Adrenal gland (tissue), 12 donors: Measurements from ENCODE around the gene SLC35D3. TPM values are rescaled to one million over a fixed set of nuclear protein-coding genes. Genes with fewer than 3 reads are reported as not detected.

Source experiments
- DNase-seq, 7 donors: peaks; one replicate each; pipeline ENCODE4 v3.0.0-alpha.2; 2019 to 2020
- H3K27ac ChIP-seq, 5 donors: fragments of 200-600 bp; sonication (generic) in 4 of 5; 1 replicate in 3 of 5; 2 replicates in 2 of 5; pipeline versions ENCODE4 v1.5.1 to v1.8.0; 2016 to 2020; ENCODE audit warnings: mild to moderate bottlenecking in 1 of 5
- H3K27me3 ChIP-seq: fragments of 200-600 bp; 2 replicates; pipeline ENCODE4 v1.8.0; 2021
- H3K36me3 ChIP-seq, 2 donors: fragments of 200-600 bp; replicated peaks in 1 of 2; 1 replicate in 1 of 2; 2 replicates in 1 of 2; pipeline versions ENCODE4 v1.5.1 to v1.8.0; 2018 to 2022
- H3K4me1 ChIP-seq, 2 donors: fragments of 200-600 bp; replicated peaks in 1 of 2; 1 replicate in 1 of 2; 2 replicates in 1 of 2; pipeline versions ENCODE4 v1.5.1 to v1.8.0; 2018 to 2021
- H3K4me3 ChIP-seq, 4 donors: fragments of 200-600 bp; sonication (generic) in 3 of 4; one replicate each; pipeline ENCODE4 v1.5.1; 2016 to 2018
- H3K9me3 ChIP-seq, 3 donors: fragments of 200-600 bp; sonication (generic) in 1 of 3; replicated peaks in 1 of 3; 1 replicate in 2 of 3; 2 replicates in 1 of 3; pipeline versions ENCODE4 v1.5.1 to v1.8.0; 2016 to 2021
- CTCF ChIP-seq, 6 experiments: fragments of 450-650 bp in 4 of 6; fragments of 200-600 bp in 2 of 6; sonication (generic) in 1 of 6; IDR thresholded peaks; 1 replicate in 5 of 6; 2 replicates in 1 of 6; pipeline versions ENCODE4 v1.5.1 to v1.8.0; 2016 to 2021; ENCODE audit warnings: antibody characterized with exemption in 6 of 6, mild to moderate bottlenecking in 2 of 6, moderate library complexity in 1 of 6
- POLR2A ChIP-seq, 2 donors: fragments of 450-650 bp; IDR thresholded peaks; one replicate each; pipeline ENCODE4 v1.6.1; 2017; ENCODE audit warnings: antibody characterized with exemption in 2 of 2, mild to moderate bottlenecking in 2 of 2, moderate library complexity in 1 of 2
- WGBS, 4 donors: extraction: QIAGEN DNeasy Blood & Tissue Kit in 2 of 4; methylation state at CpG; one replicate each; pipeline versions ENCODE4 v1.1.5 to v1.1.7; 2013 to 2017; 5-methylcytosine and 5-hydroxymethylcytosine counted together
- intact Hi-C, 2 donors: fragments of 100-400 bp; cut with DNase I; formaldehyde crosslinking; loops; one replicate each; pipeline versions ENCODE4 v1.14.1 to v1.15.0; 2022 to 2023
- polyA plus RNA-seq, 3 donors: library from polyadenylated mRNA; stranded (reverse); fragments of 200-250 nt in 2 of 3; fragments of 350-450 nt in 1 of 3; fragmentation: Illumina TruSeq in 1 of 3; extraction: RNeasy Lipid Tissue Mini Kit (QIAGEN cat#74804) in 1 of 3; gene quantifications; one replicate each; pipeline ENCODE4 v1.2.3, GENCODE V29; 2013 to 2014
- total RNA-seq, 9 donors: library from RNA; depleted of rRNA in 4 of 9; stranded (reverse); fragments of >200 nt in 4 of 9; fragments of 120-200 nt in 1 of 9; fragmentation: NEBNext Ultra II Directional in 1 of 9; extraction: Animal tissue kit (Norgen Biotek cat#: 25700) in 1 of 9; gene quantifications; one replicate each; pipeline versions ENCODE4 v1.1.0 to v1.2.4, GENCODE V29; 2013 to 2023
- donor health status: healthy with polysubstance abuse.
- donor health status: Bipolar disorder and iron deficiency.
- donor health status: DM: yes; HTN: yes; CAD: no.
- donor health status: DM: no; HTN: no; CAD: no.
- donor health status: DM: no; HTN: no; CAD: no.
- donor health status: DM: yes; HTN: yes; CAD: no.

The SLC35D3 gene
- total and polyA plus RNA-seq, 12 donors = 0.06 to 4.8 (median 0.55) TPM; not detected in 4

GRCh38 chr6:136920671-136921380 lies 1.3 kb upstream of the SLC35D3 start:
- TF ChIP-seq CTCF (IDR thresholded peaks at IDR 0.05) (no peak), POLR2A (IDR thresholded peaks at IDR 0.05) (no peak)
- peaks cover 24 to 30% of the 10 kb centered on the region in 2 donors for H3K4me1 ChIP-seq
- H3K36me3 ChIP-seq = no peaks in the 10 kb centered on the region
- H3K27me3 ChIP-seq = peaks cover 23% of the 10 kb centered on the region
- WGBS, 4 donors = 3 to 13% (median 8%) methylated on average over 16 to 37 of the region's 37 CpGs
- no peak for DNase-seq
- intact Hi-C loops = no loop called here
- H3K27ac ChIP-seq = no peak overlapping the region
- no peaks in the 10 kb centered on the region for H3K9me3 ChIP-seq
- H3K4me3 ChIP-seq = peak overlapping the region in 2 of 4 donors; percentile 21 to 64

- Histone ChIP-seq H3K4me3 (peak overlapping the region in 2 of 4 donors; percentile 21 to 64), H3K27me3 (peaks cover 23% of the 10 kb centered on the region), H3K9me3 (no peaks in the 10 kb centered on the region), H3K36me3 (no peaks in the 10 kb centered on the region), H3K4me1 (peaks cover 24 to 30% of the 10 kb centered on the region in 2 donors), H3K27ac (peak overlapping the region in 1 of 5 donors; percentile 52)
- peak in 2 of 7 donors; percentile 14 to 17 for DNase-seq
- 0% methylated on average over 6 to 59 of the region's 59 CpGs for WGBS, 4 donors
- intact Hi-C loops = no loop called here
- TF ChIP-seq CTCF (IDR thresholded peaks at IDR 0.05) = no peak
- no peak for TF ChIP-seq POLR2A (IDR thresholded peaks at IDR 0.05)
Measured at GRCh38 chr6:136921381-136921935, 643 bp upstream of the SLC35D3 start.

- TF ChIP-seq CTCF (IDR thresholded peaks at IDR 0.05) (no peak), POLR2A (IDR thresholded peaks at IDR 0.05) (no peak)
- DNase-seq = peak in 1 of 7 donors; percentile 16
- Histone ChIP-seq H3K27me3 (peaks cover 23% of the 10 kb centered on the region), H3K36me3 (no peaks in the 10 kb centered on the region), H3K4me1 (peaks cover 24 to 30% of the 10 kb centered on the region in 2 donors), H3K27ac (no peak overlapping the region), H3K9me3 (no peaks in the 10 kb centered on the region), H3K4me3 (peak overlapping the region in 1 of 4 donors; percentile 64)
- WGBS, 4 donors = 0 to 3% (median 1%) methylated on average over 1 to 29 of the region's 29 CpGs
- intact Hi-C loops = no loop called here
Measured at GRCh38 chr6:136922685-136923006, 545 bp downstream of the SLC35D3 start.

- peak in 1 of 7 donors; percentile 15 for DNase-seq
- intact Hi-C loops = no loop called here
Measured at GRCh38 chr6:136923116-136923953, 1.2 kb downstream of the SLC35D3 start.

More at GRCh38 chr6:136923116-136923953, 1.2 kb downstream of the SLC35D3 start:
- 29 to 38% (median 34%) methylated on average over 45 to 65 of the region's 65 CpGs for WGBS, 4 donors
- Histone ChIP-seq H3K36me3 (no peaks in the 10 kb centered on the region), H3K27ac (no peak overlapping the region), H3K4me3 (no peak overlapping the region), H3K4me1 (peaks cover 24 to 30% of the 10 kb centered on the region in 2 donors), H3K27me3 (peaks cover 23% of the 10 kb centered on the region), H3K9me3 (no peaks in the 10 kb centered on the region)
- TF ChIP-seq POLR2A (IDR thresholded peaks at IDR 0.05) (no peak), CTCF (IDR thresholded peaks at IDR 0.05) (no peak)
